Astrocyte (in vitro differentiated cells and primary cell): ENCODE results near the gene CAMKMT. TPM values are rescaled to one million over a fixed set of nuclear protein-coding genes. Genes with fewer than 3 reads are reported as not detected.
A peak's percentile ranks its signal among the peaks of the same experiment; 100 is the strongest.

Experiments
- DNase-seq: peaks from one replicate; pipeline ENCODE4 v3.0.0-alpha.2; 2010; ENCODE audit warnings: low read depth
- FAIRE-seq: peaks from 2 replicates; lab custom pipeline; 2011; peaks lifted over from hg19 to GRCh38; lab: Jason Lieb, UNC
- H2AFZ ChIP-seq: 2 replicates; pipeline ENCODE4 v1.6.0; 2012; ENCODE audit warnings: low read depth, low read length, inconsistent platforms
- H3K27ac ChIP-seq: 2 replicates; pipeline ENCODE4 v1.5.1; 2011; ENCODE audit warnings: low read depth, low read length, inconsistent platforms
- H3K27me3 ChIP-seq: 2 replicates; pipeline ENCODE4 v1.6.0; 2011; ENCODE audit warnings: low read length, inconsistent platforms; ENCODE audit not compliant: insufficient read depth
- H3K36me3 ChIP-seq: 2 replicates; pipeline ENCODE4 v1.5.1; 2011; ENCODE audit warnings: low read length, inconsistent platforms; ENCODE audit not compliant: insufficient read depth
- H3K4me1 ChIP-seq: 2 replicates; pipeline ENCODE4 v1.5.1; 2011; ENCODE audit warnings: low read length, inconsistent platforms; ENCODE audit not compliant: insufficient read depth
- H3K4me2 ChIP-seq: 2 replicates; pipeline ENCODE4 v1.6.0; 2012; ENCODE audit warnings: low read length, inconsistent platforms
- H3K4me3 ChIP-seq: 2 replicates; pipeline ENCODE4 v1.5.1; 2011; ENCODE audit warnings: low read depth, mild to moderate bottlenecking, low read length, inconsistent platforms; ENCODE audit not compliant: insufficient read depth
- H3K79me2 ChIP-seq: 2 replicates; pipeline ENCODE4 v1.6.0; 2012; ENCODE audit warnings: mild to moderate bottlenecking, low read length, inconsistent platforms; ENCODE audit not compliant: insufficient read depth
- H3K9ac ChIP-seq: 2 replicates; pipeline ENCODE4 v1.6.0; 2012; ENCODE audit warnings: mild to moderate bottlenecking, low read length, inconsistent platforms
- H3K9me3 ChIP-seq: 2 replicates; pipeline ENCODE4 v1.5.1; 2012; ENCODE audit warnings: low read depth, mild to moderate bottlenecking, low read length, inconsistent platforms; ENCODE audit not compliant: insufficient read depth
- H4K20me1 ChIP-seq: 2 replicates; pipeline ENCODE4 v1.6.0; 2012; ENCODE audit warnings: low read length, inconsistent platforms; ENCODE audit not compliant: insufficient read depth
- H3K27ac Mint-ChIP-seq: one replicate; pipeline ENCODE4 v1.8.0; 2021; ENCODE audit warnings: mild to moderate bottlenecking, mixed read lengths; ENCODE audit not compliant: unreplicated experiment
- H3K27me3 Mint-ChIP-seq: one replicate; pipeline ENCODE4 v1.8.0; 2021; ENCODE audit warnings: low read depth, mixed read lengths; ENCODE audit not compliant: unreplicated experiment
- H3K36me3 Mint-ChIP-seq: one replicate; pipeline ENCODE4 v1.8.0; 2021; ENCODE audit warnings: low read depth, mixed read lengths; ENCODE audit not compliant: unreplicated experiment
- H3K4me1 Mint-ChIP-seq: one replicate; pipeline ENCODE4 v1.8.0; 2021; ENCODE audit warnings: low read depth, mixed read lengths; ENCODE audit not compliant: unreplicated experiment
- H3K4me3 Mint-ChIP-seq: one replicate; pipeline ENCODE4 v1.8.0; 2021; ENCODE audit warnings: mild to moderate bottlenecking, moderate library complexity, mixed read lengths; ENCODE audit not compliant: unreplicated experiment
- H3K9me3 Mint-ChIP-seq: one replicate; pipeline ENCODE4 v1.8.0; 2021; ENCODE audit warnings: mild to moderate bottlenecking, mixed read lengths; ENCODE audit not compliant: unreplicated experiment
- EZH2 ChIP-seq: IDR thresholded peaks from 2 replicates; pipeline ENCODE4 v1.6.1; 2012; ENCODE audit warnings: mild to moderate bottlenecking, low read length, inconsistent platforms; ENCODE audit not compliant: insufficient read depth
- total RNA-seq: library from RNA; stranded (reverse); gene quantifications from 2 replicates; pipeline ENCODE4 v1.2.1, GENCODE V29; 2021
- TF ChIP-seq, protein P1 (sequence below): IDR thresholded peaks from 2 replicates; pipeline ENCODE4 v1.5.1; 2011; ENCODE audit warnings: low read depth, mild to moderate bottlenecking, inconsistent platforms, low read length, moderate library complexity; ENCODE audit not compliant: insufficient read depth

CAMKMT gene
- total RNA-seq, 1 donor from 2014 or later, result 9.3 TPM

GRCh38 chr2:44578471-44579093 is 216.8 kb downstream of the CAMKMT start:
- no peaks in the 10 kb centered on the region for H3K36me3 Mint-ChIP-seq
- Histone ChIP-seq H2AFZ (no peak overlapping the region), H3K4me1 (no peaks in the 10 kb centered on the region), H3K27ac (no peak overlapping the region), H3K9ac (no peak overlapping the region), H3K4me2 (no peak overlapping the region), H3K4me3 (no peak overlapping the region), H4K20me1 (no peaks in the 10 kb centered on the region), H3K9me3 (no peaks in the 10 kb centered on the region), H3K36me3 (no peaks in the 10 kb centered on the region), H3K27me3 (no peaks in the 10 kb centered on the region), H3K79me2 (no peaks in the 10 kb centered on the region)
- no peaks in the 10 kb centered on the region for H3K9me3 Mint-ChIP-seq
- H3K4me3 Mint-ChIP-seq, result no peak overlapping the region
- FAIRE-seq (no peak), DNase-seq (peak; percentile 73)
- H3K4me1 Mint-ChIP-seq, result peaks cover 26% of the 10 kb centered on the region
- no peaks in the 10 kb centered on the region for H3K27me3 Mint-ChIP-seq
- TF ChIP-seq, protein P1, sequence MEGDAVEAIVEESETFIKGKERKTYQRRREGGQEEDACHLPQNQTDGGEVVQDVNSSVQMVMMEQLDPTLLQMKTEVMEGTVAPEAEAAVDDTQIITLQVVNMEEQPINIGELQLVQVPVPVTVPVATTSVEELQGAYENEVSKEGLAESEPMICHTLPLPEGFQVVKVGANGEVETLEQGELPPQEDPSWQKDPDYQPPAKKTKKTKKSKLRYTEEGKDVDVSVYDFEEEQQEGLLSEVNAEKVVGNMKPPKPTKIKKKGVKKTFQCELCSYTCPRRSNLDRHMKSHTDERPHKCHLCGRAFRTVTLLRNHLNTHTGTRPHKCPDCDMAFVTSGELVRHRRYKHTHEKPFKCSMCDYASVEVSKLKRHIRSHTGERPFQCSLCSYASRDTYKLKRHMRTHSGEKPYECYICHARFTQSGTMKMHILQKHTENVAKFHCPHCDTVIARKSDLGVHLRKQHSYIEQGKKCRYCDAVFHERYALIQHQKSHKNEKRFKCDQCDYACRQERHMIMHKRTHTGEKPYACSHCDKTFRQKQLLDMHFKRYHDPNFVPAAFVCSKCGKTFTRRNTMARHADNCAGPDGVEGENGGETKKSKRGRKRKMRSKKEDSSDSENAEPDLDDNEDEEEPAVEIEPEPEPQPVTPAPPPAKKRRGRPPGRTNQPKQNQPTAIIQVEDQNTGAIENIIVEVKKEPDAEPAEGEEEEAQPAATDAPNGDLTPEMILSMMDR, result no peak
- no peak for TF ChIP-seq EZH2
- no peak overlapping the region for H3K27ac Mint-ChIP-seq

DNA sequence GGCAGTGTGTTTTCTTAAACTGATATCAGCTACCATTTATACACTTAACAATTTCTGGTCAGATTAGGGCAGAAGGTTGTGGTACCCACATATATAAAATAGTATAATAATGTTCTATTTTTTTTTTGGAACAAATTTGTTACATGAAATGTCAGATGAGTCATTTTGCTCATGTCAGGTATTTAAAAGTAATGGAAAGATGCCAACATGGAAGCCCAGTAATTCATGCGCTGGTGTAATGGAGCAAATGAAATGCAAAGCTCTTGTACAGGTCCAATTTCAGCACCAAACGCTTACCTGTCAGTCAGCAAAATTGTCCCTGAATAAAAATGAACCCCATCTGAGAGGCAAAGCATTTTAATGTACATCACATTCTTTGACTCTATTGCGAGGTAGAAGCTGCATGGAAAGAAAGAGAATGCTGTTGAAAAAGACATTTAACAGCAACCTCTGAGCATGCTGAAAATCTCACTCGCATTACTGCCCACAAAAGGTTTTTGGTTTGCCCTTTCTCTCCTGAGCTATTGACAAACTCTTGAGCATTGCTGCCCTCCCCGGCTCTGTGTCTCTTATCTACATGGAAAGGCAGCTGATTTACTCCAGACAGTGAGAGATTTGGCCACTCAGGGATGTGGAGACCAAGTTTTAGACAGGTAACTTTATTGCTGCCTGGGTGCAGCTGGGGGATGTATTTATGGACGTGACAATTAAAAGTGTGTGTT is 217.5 kb downstream of the CAMKMT start:
- Histone ChIP-seq H3K27ac (no peak overlapping the region), H3K27me3 (no peaks in the 10 kb centered on the region), H3K79me2 (no peaks in the 10 kb centered on the region), H3K4me1 (no peaks in the 10 kb centered on the region), H3K4me3 (no peak overlapping the region), H2AFZ (no peak overlapping the region), H3K9me3 (no peaks in the 10 kb centered on the region), H3K36me3 (no peaks in the 10 kb centered on the region), H3K4me2 (no peak overlapping the region), H4K20me1 (no peaks in the 10 kb centered on the region), H3K9ac (no peak overlapping the region)
- DNase-seq (peak; percentile 39), FAIRE-seq (no peak)
- H3K4me1 Mint-ChIP-seq, result peaks cover 26% of the 10 kb centered on the region
- no peaks in the 10 kb centered on the region for H3K9me3 Mint-ChIP-seq
- TF ChIP-seq, protein P1, result no peak
- TF ChIP-seq EZH2, result no peak
- H3K4me3 Mint-ChIP-seq, result no peak overlapping the region
- no peak overlapping the region for H3K27ac Mint-ChIP-seq
- no peaks in the 10 kb centered on the region for H3K27me3 Mint-ChIP-seq
- no peaks in the 10 kb centered on the region for H3K36me3 Mint-ChIP-seq

GRCh38 chr2:44579837-44580230 is 218.1 kb downstream of the CAMKMT start:
- Histone ChIP-seq H2AFZ (no peak overlapping the region), H3K27me3 (no peaks in the 10 kb centered on the region), H3K27ac (no peak overlapping the region), H3K9ac (no peak overlapping the region), H3K36me3 (no peaks in the 10 kb centered on the region), H3K9me3 (no peaks in the 10 kb centered on the region), H3K4me1 (no peaks in the 10 kb centered on the region), H4K20me1 (no peaks in the 10 kb centered on the region), H3K79me2 (no peaks in the 10 kb centered on the region), H3K4me3 (no peak overlapping the region), H3K4me2 (no peak overlapping the region)
- Mint-ChIP-seq H3K9me3 (no peaks in the 10 kb centered on the region), H3K4me3 (no peak overlapping the region), H3K36me3 (no peaks in the 10 kb centered on the region), H3K27ac (no peak overlapping the region), H3K4me1 (peaks cover 26% of the 10 kb centered on the region), H3K27me3 (no peaks in the 10 kb centered on the region)
- no peak for TF ChIP-seq EZH2
- TF ChIP-seq, protein P1, result no peak
- FAIRE-seq (peak; percentile 13), DNase-seq (peak; percentile 50)
